T-helper 2 cell treated with Interferon-gamma antibody and Interleukin-4, amounts not matched to agents 100 ng/mL and 5 ng/mL, for 36 hours (primary cell): ENCODE data around the gene GRID1. TPM values are rescaled to one million over a fixed set of nuclear protein-coding genes. Genes with fewer than 3 reads are reported as not detected.
"Not testable (repeated sequence)": the region's sequence is repeated elsewhere in the genome, so short reads cannot be mapped to it uniquely, and the experiment has no call there.

Experiments
- intact Hi-C: fragments of 100-400 bp; cut with micrococcal nuclease; formaldehyde crosslinking; loops from one replicate; pipeline ENCODE4 v1.15.1; 2023
- total RNA-seq: library from RNA; stranded (reverse); gene quantifications from 2 replicates; pipeline ENCODE4 v1.2.3, GENCODE V29; 2022

Gene GRID1
- total RNA-seq, 1 donor from 2014 or later: not detected

GRCh38 chr10:85787881-85788280 is 578.7 kb downstream of the GRID1 start:
- intact Hi-C loops: no loop called here

- intact Hi-C loops: no loop called here
Observed at GRCh38 chr10:85787393-85787792, 579.2 kb downstream of the GRID1 start.

GRCh38 chr10:85786401-85786899 is 580.1 kb downstream of the GRID1 start:
- intact Hi-C loops: no loop called here

GRCh38 chr10:85784792-85785191 is 581.8 kb downstream of the GRID1 start:
- intact Hi-C loops: no loop called here

GRCh38 chr10:85781404-85781803 is 585.2 kb downstream of the GRID1 start:
- intact Hi-C loops: no loop called here

GRCh38 chr10:85778074-85778473 is 588.5 kb downstream of the GRID1 start:
- intact Hi-C loops: no loop called here

GRCh38 chr10:85767891-85768290 is 598.7 kb downstream of the GRID1 start:
- intact Hi-C loops: no loop called here

- intact Hi-C loops: no loop called here
Observed at GRCh38 chr10:85764108-85764507, 602.5 kb downstream of the GRID1 start.

GRCh38 chr10:85761906-85762445 is 604.6 kb downstream of the GRID1 start:
- intact Hi-C loops: no loop called here

- intact Hi-C loops: no loop called here
Observed at GRCh38 chr10:85741626-85742300, 624.8 kb downstream of the GRID1 start.

GRCh38 chr10:85735997-85736396 is 630.6 kb downstream of the GRID1 start:
- intact Hi-C loops: no loop called here

- intact Hi-C loops: no loop called here
Observed at GRCh38 chr10:85734791-85735190, 631.8 kb downstream of the GRID1 start.

GRCh38 chr10:85724215-85724614 is 642.4 kb downstream of the GRID1 start:
- intact Hi-C loops: no loop called here

- intact Hi-C loops: no loop called here
Observed at GRCh38 chr10:85720931-85721590, 645.5 kb downstream of the GRID1 start.

- intact Hi-C loops: no loop called here
Observed at GRCh38 chr10:85719408-85719807, 647.2 kb downstream of the GRID1 start.

- intact Hi-C loops: no loop called here
Observed at GRCh38 chr10:85713885-85714284, 652.7 kb downstream of the GRID1 start.

- intact Hi-C loops: no loop called here
Observed at GRCh38 chr10:85702768-85703167, 663.8 kb downstream of the GRID1 start.

GRCh38 chr10:85699066-85699465 is 667.5 kb downstream of the GRID1 start:
- intact Hi-C loops: not testable (repeated sequence)

- intact Hi-C loops: no loop called here
Observed at GRCh38 chr10:85696893-85697292, 669.7 kb downstream of the GRID1 start.

- intact Hi-C loops: no loop called here
Observed at GRCh38 chr10:85682621-85683020, 684.0 kb downstream of the GRID1 start.

- intact Hi-C loops: no loop called here
Observed at GRCh38 chr10:85679710-85680109, 686.9 kb downstream of the GRID1 start.

GRCh38 chr10:85679061-85679460 is 687.5 kb downstream of the GRID1 start:
- intact Hi-C loops: no loop called here

- intact Hi-C loops: no loop called here
Observed at GRCh38 chr10:85674851-85675250, 691.7 kb downstream of the GRID1 start.
